GM12875 (cell line): ENCODE measurements around the gene TMEM176B.

Source experiments
- H3K4me3 ChIP-seq: one replicate; pipeline ENCODE4 v1.5.1; 2011; ENCODE audit warnings: low read depth, low read length, control low read depth
- TF ChIP-seq, protein P1 (sequence below): IDR thresholded peaks from 2 replicates; pipeline ENCODE4 v1.5.1; 2011; ENCODE audit warnings: low read depth, mild to moderate bottlenecking, control low read depth, inconsistent platforms, low read length, moderate library complexity, borderline replicate concordance; ENCODE audit not compliant: insufficient read depth

TMEM176B gene

DNA sequence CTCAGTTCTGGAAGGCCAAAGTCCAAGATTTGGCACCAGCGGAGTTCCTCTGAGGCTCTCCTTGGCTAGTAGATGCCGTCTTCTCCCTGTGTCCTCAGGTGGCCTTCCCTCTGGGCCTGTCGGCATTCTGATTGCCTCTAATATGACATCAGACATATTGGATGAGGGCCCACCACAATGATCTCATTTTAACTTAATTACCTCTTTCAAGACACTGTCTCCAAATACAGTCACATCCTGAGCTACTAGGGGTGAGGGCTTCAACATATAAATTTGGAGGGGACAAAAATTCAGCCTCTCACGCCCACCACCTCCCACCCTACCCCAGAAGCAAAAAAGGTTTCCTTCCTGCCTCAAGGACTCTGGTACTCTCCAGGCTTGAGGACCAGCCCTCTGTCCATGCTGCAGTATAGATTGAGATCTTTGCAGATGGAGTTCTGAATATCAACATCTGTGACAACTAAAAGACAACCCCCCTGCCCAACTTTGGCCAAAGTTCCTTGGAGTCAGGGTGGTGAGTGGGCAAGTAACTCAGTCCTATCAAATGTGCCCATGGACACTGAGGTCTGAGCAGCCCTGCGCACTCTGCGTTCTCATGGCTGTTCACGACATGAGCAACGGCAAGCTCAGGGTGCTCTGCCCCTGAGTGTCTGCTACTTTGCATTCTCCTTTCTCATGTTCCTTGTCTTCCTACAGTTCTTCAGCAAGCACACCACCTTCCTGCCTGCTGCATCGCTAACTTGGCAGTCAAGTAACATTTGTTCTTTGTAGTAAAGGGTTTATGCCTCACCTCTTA is 11.5 kb downstream of the TMEM176B start:
- TF ChIP-seq, protein P1, sequence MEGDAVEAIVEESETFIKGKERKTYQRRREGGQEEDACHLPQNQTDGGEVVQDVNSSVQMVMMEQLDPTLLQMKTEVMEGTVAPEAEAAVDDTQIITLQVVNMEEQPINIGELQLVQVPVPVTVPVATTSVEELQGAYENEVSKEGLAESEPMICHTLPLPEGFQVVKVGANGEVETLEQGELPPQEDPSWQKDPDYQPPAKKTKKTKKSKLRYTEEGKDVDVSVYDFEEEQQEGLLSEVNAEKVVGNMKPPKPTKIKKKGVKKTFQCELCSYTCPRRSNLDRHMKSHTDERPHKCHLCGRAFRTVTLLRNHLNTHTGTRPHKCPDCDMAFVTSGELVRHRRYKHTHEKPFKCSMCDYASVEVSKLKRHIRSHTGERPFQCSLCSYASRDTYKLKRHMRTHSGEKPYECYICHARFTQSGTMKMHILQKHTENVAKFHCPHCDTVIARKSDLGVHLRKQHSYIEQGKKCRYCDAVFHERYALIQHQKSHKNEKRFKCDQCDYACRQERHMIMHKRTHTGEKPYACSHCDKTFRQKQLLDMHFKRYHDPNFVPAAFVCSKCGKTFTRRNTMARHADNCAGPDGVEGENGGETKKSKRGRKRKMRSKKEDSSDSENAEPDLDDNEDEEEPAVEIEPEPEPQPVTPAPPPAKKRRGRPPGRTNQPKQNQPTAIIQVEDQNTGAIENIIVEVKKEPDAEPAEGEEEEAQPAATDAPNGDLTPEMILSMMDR, result no peak
- H3K4me3 ChIP-seq, result no peak overlapping the region

DNA sequence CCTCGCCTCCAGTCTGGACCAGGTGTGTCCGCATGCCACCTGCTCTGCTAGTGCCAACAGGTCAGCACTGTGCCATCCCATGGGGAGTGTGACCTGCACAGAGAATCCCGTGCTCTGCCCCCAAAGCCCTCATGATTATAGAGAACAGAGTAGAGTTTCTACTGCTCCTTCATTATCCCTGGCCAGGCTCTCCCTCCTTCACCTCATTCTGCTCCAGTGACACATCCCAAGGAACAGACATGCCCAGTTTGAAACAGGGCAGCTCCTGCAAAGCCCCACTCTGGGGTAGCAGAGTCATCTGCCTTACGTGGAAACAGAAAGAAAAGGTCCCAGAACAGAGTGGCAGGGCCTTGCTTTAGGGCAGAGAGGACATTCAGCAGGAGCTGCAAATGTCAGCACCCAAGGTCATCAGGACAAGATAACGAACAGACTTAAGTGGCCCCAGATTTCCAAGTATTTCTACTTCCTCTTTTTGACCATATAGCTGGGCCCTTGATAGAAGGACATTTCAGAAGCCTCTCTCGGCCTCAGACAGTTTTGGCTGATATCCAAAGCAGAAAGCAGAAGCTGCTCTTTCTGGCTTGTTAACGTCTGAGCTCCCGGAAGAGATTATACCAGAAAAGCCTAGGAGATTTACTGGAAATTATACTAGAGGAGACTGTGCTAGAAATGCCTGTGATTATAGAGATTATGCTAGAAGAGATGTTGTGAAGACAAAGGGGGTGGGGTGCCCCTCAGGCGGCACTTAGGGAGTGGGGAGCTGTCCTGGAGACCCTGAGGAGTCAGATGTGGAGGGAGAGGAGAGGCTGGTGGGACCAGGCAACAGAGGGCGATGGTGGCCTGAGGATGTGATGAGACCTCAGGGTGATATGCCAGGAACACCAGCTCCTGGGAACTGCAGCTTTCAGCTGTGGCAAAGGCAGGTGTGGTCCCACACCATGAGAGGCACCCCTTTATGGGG is 12.6 kb downstream of the TMEM176B start:
- H3K4me3 ChIP-seq, result no peak overlapping the region
- TF ChIP-seq, protein P1, result no peak

DNA sequence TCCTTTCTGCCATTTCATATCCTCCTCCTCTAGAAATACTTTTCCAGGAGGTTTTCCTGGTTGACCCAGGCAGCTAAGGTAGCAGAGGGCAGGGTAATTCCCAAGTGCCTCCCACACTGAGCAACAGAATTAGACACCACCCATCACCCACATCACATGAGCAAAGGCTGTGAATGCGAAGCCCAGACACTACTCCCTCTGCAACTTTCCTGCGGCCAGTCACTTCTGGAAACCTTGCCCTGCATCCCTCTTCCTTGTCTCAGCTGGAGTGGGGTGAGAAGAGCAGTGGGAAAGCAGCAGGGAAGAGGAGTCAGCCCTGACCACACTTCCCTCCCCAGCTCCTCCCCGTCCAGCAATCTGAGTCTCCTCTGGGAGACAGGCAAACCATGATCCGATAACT is 15.2 kb downstream of the TMEM176B start:
- H3K4me3 ChIP-seq, result no peak overlapping the region
- TF ChIP-seq, protein P1, result no peak

DNA sequence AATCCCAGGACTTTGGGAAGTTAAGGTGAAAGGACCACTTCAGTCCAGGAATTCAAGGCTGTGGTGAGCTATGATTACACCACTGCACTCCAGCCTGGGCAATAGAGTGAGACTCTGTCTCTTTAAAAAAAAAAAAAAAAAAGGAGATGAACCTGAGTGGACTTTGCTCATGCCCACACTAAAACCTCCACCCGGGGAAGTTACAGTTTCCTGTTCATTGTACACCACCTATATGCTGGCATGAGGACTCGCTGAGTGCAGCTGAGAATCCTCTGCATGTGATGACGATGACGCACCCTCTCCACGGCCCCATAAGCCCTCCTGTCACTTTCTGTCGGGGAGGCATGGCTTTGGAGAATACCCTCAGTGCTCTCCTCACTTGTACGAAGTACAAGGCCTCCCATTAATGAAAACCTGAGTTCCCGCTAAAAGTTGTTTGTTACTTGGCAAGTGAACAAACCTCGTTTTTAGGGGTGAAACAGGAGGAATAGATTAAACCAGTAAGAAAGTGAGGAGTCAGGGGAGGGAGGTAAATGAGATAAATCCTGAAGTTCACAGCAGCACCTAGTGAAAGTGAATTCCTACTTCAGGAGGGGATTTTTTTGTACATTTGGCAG is 15.9 kb downstream of the TMEM176B start:
- H3K4me3 ChIP-seq, result no peak overlapping the region
- TF ChIP-seq, protein P1, result no peak

DNA sequence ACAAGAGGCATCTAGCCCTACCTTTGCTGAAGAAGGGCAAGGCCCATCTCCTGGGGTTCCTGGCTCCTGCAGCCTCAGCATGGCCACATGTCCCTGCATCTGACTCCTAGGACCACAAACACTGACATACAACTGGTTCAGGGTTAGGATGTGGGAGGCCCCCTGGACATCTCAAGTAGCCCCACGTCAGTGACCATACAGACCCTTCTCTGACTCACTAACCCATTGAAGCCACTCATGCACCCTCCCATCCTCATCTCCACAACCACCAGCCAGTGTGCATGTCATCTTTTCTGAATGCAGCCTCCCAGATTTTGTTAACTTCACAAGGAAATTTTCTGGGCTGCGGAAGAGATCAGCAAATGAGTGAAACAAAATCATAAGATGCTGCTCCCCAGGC is 18.2 kb downstream of the TMEM176B start:
- TF ChIP-seq, protein P1, result no peak
- H3K4me3 ChIP-seq, result no peak overlapping the region

DNA sequence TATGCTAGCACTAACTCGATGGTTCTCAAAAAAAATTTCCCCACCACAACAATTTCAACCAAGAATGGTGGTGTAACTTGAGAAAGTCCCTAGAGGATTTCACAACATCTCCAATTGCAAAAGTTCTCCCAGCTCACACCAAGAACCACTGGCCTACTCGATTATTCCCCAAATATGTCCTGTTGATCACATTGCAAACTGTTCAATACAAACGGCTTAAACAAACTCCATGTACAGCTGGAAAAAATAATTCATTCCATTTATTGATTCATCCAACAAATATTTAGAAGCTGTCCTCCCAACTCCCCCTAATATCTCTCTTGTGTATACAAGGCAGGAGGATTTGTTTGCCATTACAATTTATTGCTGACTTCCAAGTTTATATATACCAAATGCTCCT is 19.1 kb downstream of the TMEM176B start:
- TF ChIP-seq, protein P1, result no peak

More for the DNA sequence above, 19.1 kb downstream of the TMEM176B start:
- H3K4me3 ChIP-seq, result no peak overlapping the region
